Measurements from ENCODE around the gene RALGAPA1.
A peak's percentile ranks its signal among the peaks of the same experiment; 100 is the strongest.
"Not testable (repeated sequence)": the region's sequence is repeated elsewhere in the genome, so short reads cannot be mapped to it uniquely, and the experiment has no call there.

RALGAPA1 gene

GRCh38 chr14:35653045-35653444 is 156.1 kb downstream of the RALGAPA1 start:
- no peak for DNase-seq (ENCODE audit: low read depth)
- H3K4me3 ChIP-seq (ENCODE audit: low read depth, low read length), result no peak overlapping the region

GRCh38 chr14:35643513-35643912 is 165.6 kb downstream of the RALGAPA1 start:
- DNase-seq (ENCODE audit: low read depth), result no peak
- H3K4me3 ChIP-seq (ENCODE audit: low read depth, low read length), result no peak overlapping the region

DNA sequence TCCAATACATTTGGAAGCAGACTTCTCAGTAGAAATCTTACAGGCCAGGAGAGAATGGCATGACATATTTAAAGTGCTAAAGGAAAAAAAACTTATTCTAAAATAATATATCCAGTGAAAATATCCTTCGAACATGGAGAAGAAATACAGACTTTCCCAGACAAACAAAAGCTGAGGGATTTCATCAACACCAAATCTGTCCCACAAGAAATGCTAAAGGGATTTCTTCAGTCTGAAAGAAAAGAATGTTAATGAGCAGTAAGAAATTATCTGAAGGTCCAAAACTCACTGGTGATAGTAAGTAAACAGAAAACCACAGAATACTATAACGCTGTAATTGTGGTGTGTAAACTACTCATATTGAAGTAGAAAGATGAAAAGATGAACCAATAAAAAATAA is 171.2 kb downstream of the RALGAPA1 start:
- DNase-seq (ENCODE audit: low read depth), result no peak
- H3K4me3 ChIP-seq (ENCODE audit: low read depth, low read length), result no peak overlapping the region

GRCh38 chr14:35637269-35637668 is 171.8 kb downstream of the RALGAPA1 start:
- DNase-seq (ENCODE audit: low read depth), result no peak

GRCh38 chr14:35632676-35633075 is 176.4 kb downstream of the RALGAPA1 start:
- no peak overlapping the region for H3K4me3 ChIP-seq (ENCODE audit: low read depth, low read length)
- peak; percentile 13 for DNase-seq (ENCODE audit: low read depth)

More at GRCh38 chr14:35637269-35637668, 171.8 kb downstream of the RALGAPA1 start:
- no peak overlapping the region for H3K4me3 ChIP-seq (ENCODE audit: low read depth, low read length)

GRCh38 chr14:35632271-35632670 is 176.8 kb downstream of the RALGAPA1 start:
- no peak for DNase-seq (ENCODE audit: low read depth)
- no peak overlapping the region for H3K4me3 ChIP-seq (ENCODE audit: low read depth, low read length)

DNA sequence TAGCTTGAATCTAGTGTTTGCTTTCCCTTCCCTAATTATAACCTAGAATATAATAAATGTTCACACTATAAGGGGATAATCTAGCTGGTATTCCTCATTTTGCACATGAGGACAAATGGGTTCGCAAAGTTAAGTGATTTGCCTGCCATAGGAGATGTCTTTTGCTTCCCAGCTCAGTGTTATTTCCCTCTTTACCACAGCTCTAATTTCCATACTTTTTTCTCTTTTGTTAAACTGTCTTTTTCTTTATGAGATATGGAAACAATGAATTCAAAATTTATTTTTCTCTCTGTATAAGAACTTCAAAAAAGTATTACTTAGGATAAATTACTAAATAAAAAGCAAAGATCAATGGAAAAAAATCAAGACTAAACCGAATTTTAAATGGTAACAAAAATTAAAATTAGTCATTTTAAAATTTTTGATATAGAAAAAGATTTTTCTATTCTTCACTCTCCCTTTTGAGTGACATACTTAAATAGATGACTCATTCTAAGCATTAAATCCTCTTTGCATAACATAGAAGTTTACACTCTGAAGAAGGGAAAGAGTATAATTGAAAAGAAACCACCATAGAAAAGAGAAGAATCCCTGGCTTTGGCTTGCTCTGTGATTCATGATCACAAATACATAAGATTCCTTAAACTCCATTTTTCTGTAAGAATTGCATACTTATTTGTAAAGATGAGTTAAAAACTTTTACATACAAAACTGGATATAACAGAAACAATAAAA is 177.9 kb downstream of the RALGAPA1 start:
- no peak overlapping the region for H3K4me3 ChIP-seq (ENCODE audit: low read depth, low read length)
- no peak for DNase-seq (ENCODE audit: low read depth)

- no peak for DNase-seq (ENCODE audit: low read depth)
- no peak overlapping the region for H3K4me3 ChIP-seq (ENCODE audit: low read depth, low read length)
Measured at GRCh38 chr14:35628989-35629388, 180.1 kb downstream of the RALGAPA1 start.

GRCh38 chr14:35626947-35627346 is 182.1 kb downstream of the RALGAPA1 start:
- DNase-seq (ENCODE audit: low read depth); H3K4me3 ChIP-seq (ENCODE audit: low read depth, low read length): not testable (repeated sequence)

- not testable (repeated sequence) for DNase-seq (ENCODE audit: low read depth); H3K4me3 ChIP-seq (ENCODE audit: low read depth, low read length)
Measured at GRCh38 chr14:35621996-35622395, 187.1 kb downstream of the RALGAPA1 start.

GRCh38 chr14:35619998-35620397 is 189.1 kb downstream of the RALGAPA1 start:
- not testable (repeated sequence) for DNase-seq (ENCODE audit: low read depth); H3K4me3 ChIP-seq (ENCODE audit: low read depth, low read length)

- DNase-seq (ENCODE audit: low read depth); H3K4me3 ChIP-seq (ENCODE audit: low read depth, low read length): not testable (repeated sequence)
Measured at GRCh38 chr14:35619461-35619860, 189.6 kb downstream of the RALGAPA1 start.

DNA sequence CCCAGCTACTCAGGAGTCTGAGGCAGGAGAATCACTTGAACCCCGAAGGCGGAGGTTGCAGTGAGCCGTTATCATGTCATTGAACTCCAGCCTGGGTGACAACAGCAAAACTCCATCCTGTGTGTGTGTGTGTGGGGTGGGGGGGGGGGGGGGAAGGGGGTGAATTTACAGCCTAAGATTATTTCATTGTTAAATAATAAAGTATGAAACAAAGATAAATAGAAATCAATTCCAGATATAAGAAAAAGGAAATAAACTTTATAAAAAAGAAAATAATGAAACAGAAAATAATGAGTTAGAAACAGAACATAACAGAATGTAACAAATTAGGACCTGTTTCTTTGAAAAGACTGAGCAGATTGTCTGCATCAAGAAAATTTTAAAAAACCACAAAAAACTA is 191.6 kb downstream of the RALGAPA1 start:
- H3K4me3 ChIP-seq (ENCODE audit: low read depth, low read length), result no peak overlapping the region
- no peak for DNase-seq (ENCODE audit: low read depth)

DNA sequence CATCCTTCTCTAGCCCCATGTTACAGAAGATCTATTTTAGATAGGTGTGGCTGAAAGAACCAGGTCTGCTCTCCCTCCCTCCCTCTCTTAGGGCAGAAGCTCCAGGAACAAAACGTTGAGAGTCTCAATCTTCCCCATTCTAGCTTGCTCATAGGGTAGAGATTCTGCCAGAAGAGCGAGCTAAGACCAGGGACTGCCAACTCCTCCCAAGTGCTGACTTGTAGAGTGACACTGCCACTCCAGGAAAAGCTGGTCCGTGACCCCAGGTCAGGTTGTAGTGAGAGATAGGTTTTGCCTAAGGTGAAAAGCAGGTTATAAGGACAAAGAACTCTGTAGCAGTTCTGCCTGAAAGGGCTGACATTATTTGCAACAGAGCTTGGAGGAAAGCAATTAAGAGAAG is 201.7 kb downstream of the RALGAPA1 start:
- DNase-seq (ENCODE audit: low read depth), result no peak
- H3K4me3 ChIP-seq (ENCODE audit: low read depth, low read length), result no peak overlapping the region

GRCh38 chr14:35600253-35600652 is 208.8 kb downstream of the RALGAPA1 start:
- H3K4me3 ChIP-seq (ENCODE audit: low read depth, low read length), result no peak overlapping the region
- DNase-seq (ENCODE audit: low read depth), result no peak

DNA sequence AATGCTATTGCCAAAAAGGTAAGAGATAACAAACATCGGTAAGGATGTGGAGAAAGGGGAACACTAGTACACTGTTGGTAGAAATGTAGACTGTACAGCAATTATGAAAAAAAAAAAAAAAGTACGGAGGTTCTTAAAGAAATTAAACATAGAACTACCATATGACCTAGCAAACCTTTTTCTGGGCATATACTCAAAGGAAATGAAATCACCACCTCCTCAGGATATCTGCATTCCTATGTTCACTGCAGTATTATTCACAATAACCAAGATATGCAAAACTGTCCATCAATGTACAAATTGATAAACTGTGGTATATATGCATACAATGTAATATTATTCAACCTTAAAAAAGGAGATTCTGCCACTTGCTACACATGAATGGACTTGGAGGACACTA is 214.5 kb downstream of the RALGAPA1 start:
- H3K4me3 ChIP-seq (ENCODE audit: low read depth, low read length), result no peak overlapping the region
- no peak for DNase-seq (ENCODE audit: low read depth)

GRCh38 chr14:35587373-35587772 is 221.7 kb downstream of the RALGAPA1 start:
- not testable (repeated sequence) for DNase-seq (ENCODE audit: low read depth); H3K4me3 ChIP-seq (ENCODE audit: low read depth, low read length)

DNA sequence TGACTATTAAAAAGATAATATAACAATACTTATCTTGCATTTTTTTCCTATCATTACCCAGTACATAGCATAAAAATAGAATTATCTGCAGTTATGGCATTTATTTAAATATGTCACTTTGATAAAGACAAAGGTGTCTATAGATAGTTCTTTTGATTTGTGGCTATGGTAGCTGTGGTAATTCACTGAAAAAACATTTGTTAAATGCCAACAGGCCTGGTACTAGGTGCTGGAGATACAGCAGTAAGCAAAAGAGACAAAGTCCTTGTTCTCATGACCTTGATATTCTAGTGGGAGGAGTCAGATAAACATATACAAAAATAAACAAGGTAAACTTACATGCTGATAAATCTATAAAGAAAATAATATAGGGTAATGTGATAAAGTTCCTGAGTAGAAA is 230.5 kb downstream of the RALGAPA1 start:
- no peak for DNase-seq (ENCODE audit: low read depth)
- H3K4me3 ChIP-seq (ENCODE audit: low read depth, low read length), result no peak overlapping the region

GRCh38 chr14:35578135-35578534 is 231.0 kb downstream of the RALGAPA1 start:
- no peak overlapping the region for H3K4me3 ChIP-seq (ENCODE audit: low read depth, low read length)
- DNase-seq (ENCODE audit: low read depth), result no peak

- DNase-seq (ENCODE audit: low read depth), result no peak
- no peak overlapping the region for H3K4me3 ChIP-seq (ENCODE audit: low read depth, low read length)
Measured at GRCh38 chr14:35576856-35577255, 232.2 kb downstream of the RALGAPA1 start.

GRCh38 chr14:35576260-35576659 is 232.8 kb downstream of the RALGAPA1 start:
- no peak overlapping the region for H3K4me3 ChIP-seq (ENCODE audit: low read depth, low read length)
- DNase-seq (ENCODE audit: low read depth), result no peak
